HG02571 (cell line): Measurements from ENCODE around the gene CNTNAP2.
"Not testable (repeated sequence)": the region's sequence is repeated elsewhere in the genome, so short reads cannot be mapped to it uniquely, and the experiment has no call there.

ENCODE experiments used
- ATAC-seq: cut with Tn5 transposase; IDR thresholded peaks from one replicate; pipeline ENCODE4 v1.9.1; 2021; ENCODE audit warnings: mild to moderate bottlenecking, moderate library complexity; ENCODE audit not compliant: unreplicated experiment

CNTNAP2 gene

GRCh38 chr7:146865696-146866095 is 749.1 kb downstream of the CNTNAP2 start:
- no peak for ATAC-seq

- no peak for ATAC-seq
Observed at GRCh38 chr7:146874722-146875121, 758.1 kb downstream of the CNTNAP2 start.

- no peak for ATAC-seq
Observed at GRCh38 chr7:146875237-146875785, 758.7 kb downstream of the CNTNAP2 start.

- ATAC-seq: no peak
Observed at GRCh38 chr7:146875981-146876380, 759.4 kb downstream of the CNTNAP2 start.

GRCh38 chr7:146876411-146876810 is 759.8 kb downstream of the CNTNAP2 start:
- no peak for ATAC-seq

- ATAC-seq: no peak
Observed at GRCh38 chr7:146878901-146879300, 762.3 kb downstream of the CNTNAP2 start.

- ATAC-seq: no peak
Observed at GRCh38 chr7:146885231-146885630, 768.6 kb downstream of the CNTNAP2 start.

- no peak for ATAC-seq
Observed at GRCh38 chr7:146889806-146890555, 773.4 kb downstream of the CNTNAP2 start.

GRCh38 chr7:146892151-146892550 is 775.5 kb downstream of the CNTNAP2 start:
- no peak for ATAC-seq

GRCh38 chr7:146894927-146895326 is 778.3 kb downstream of the CNTNAP2 start:
- no peak for ATAC-seq

GRCh38 chr7:146902266-146902665 is 785.7 kb downstream of the CNTNAP2 start:
- no peak for ATAC-seq

- no peak for ATAC-seq
Observed at GRCh38 chr7:146902728-146903127, 786.1 kb downstream of the CNTNAP2 start.

- ATAC-seq: not testable (repeated sequence)
Observed at GRCh38 chr7:146905746-146906145, 789.1 kb downstream of the CNTNAP2 start.

- ATAC-seq: no peak
Observed at GRCh38 chr7:146922782-146923181, 806.2 kb downstream of the CNTNAP2 start.

GRCh38 chr7:146926841-146927240 is 810.2 kb downstream of the CNTNAP2 start:
- no peak for ATAC-seq

GRCh38 chr7:146937836-146938235 is 821.2 kb downstream of the CNTNAP2 start:
- no peak for ATAC-seq

GRCh38 chr7:146943483-146943882 is 826.9 kb downstream of the CNTNAP2 start:
- ATAC-seq: no peak

GRCh38 chr7:146948703-146949102 is 832.1 kb downstream of the CNTNAP2 start:
- ATAC-seq: no peak

- ATAC-seq: no peak
Observed at GRCh38 chr7:146956321-146956720, 839.7 kb downstream of the CNTNAP2 start.

GRCh38 chr7:146956853-146957252 is 840.3 kb downstream of the CNTNAP2 start:
- ATAC-seq: no peak

GRCh38 chr7:146960773-146961391 is 844.3 kb downstream of the CNTNAP2 start:
- no peak for ATAC-seq

- ATAC-seq: no peak
Observed at GRCh38 chr7:146961617-146962016, 845.0 kb downstream of the CNTNAP2 start.
